Progenitor cell of endocrine pancreas (in vitro differentiated cells): Measurements from ENCODE around the gene F11R. TPM values are rescaled to one million over a fixed set of nuclear protein-coding genes. Genes with fewer than 3 reads are reported as not detected.
"Not testable (repeated sequence)": the region's sequence is repeated elsewhere in the genome, so short reads cannot be mapped to it uniquely, and the experiment has no call there.

Source experiments
- DNase-seq: peaks from one replicate; pipeline ENCODE4 v3.0.0; 2021; ENCODE audit warnings: low spot score; ENCODE audit not compliant: unreplicated experiment
- H3K27ac Mint-ChIP-seq: 2 replicates; pipeline ENCODE4 v1.8.0; 2021; ENCODE audit warnings: mild to moderate bottlenecking, moderate library complexity, mixed read lengths
- H3K27me3 Mint-ChIP-seq: 2 replicates; pipeline ENCODE4 v1.8.0; 2021; ENCODE audit warnings: mixed read lengths
- H3K36me3 Mint-ChIP-seq: 2 replicates; pipeline ENCODE4 v1.8.0; 2022; ENCODE audit warnings: mixed read lengths; ENCODE audit not compliant: insufficient read depth
- H3K4me1 Mint-ChIP-seq: 2 replicates; pipeline ENCODE4 v1.8.0; 2021; ENCODE audit warnings: low read depth, mixed read lengths
- H3K4me3 Mint-ChIP-seq: 2 replicates; pipeline ENCODE4 v1.8.0; 2021; ENCODE audit warnings: low read depth, mild to moderate bottlenecking, moderate library complexity, mixed read lengths
- H3K9me3 Mint-ChIP-seq: 2 replicates; pipeline ENCODE4 v1.8.0; 2021; ENCODE audit warnings: low read depth, mixed read lengths
- CTCF ChIP-seq: fragments of 200-600 bp; sonication (generic); IDR thresholded peaks from one replicate; pipeline ENCODE4 v1.5.0; 2021; ENCODE audit warnings: antibody characterized with exemption, mild to moderate bottlenecking; ENCODE audit not compliant: unreplicated experiment
- total RNA-seq: library from RNA; stranded (reverse); gene quantifications from 2 replicates; pipeline ENCODE4 v1.2.1, GENCODE V29; 2021

F11R gene
- total RNA-seq, 1 donor from 2014 or later: 149 TPM

GRCh38 chr1:160953030-160953429 lies 67.9 kb downstream of the F11R start:
- no peaks in the 10 kb centered on the region for H3K27me3 Mint-ChIP-seq
- no peak for TF ChIP-seq CTCF
- no peaks in the 10 kb centered on the region for H3K9me3 Mint-ChIP-seq
- H3K36me3 Mint-ChIP-seq: no peaks in the 10 kb centered on the region
- H3K4me3 Mint-ChIP-seq: no peak overlapping the region
- H3K27ac Mint-ChIP-seq: no peak overlapping the region
- H3K4me1 Mint-ChIP-seq: peaks cover 26% of the 10 kb centered on the region
- DNase-seq: no peak

- no peaks in the 10 kb centered on the region for H3K36me3 Mint-ChIP-seq
- H3K4me1 Mint-ChIP-seq: peaks cover 35% of the 10 kb centered on the region
- H3K27ac Mint-ChIP-seq: peak overlapping the region; percentile 22
- no peaks in the 10 kb centered on the region for H3K27me3 Mint-ChIP-seq
- no peaks in the 10 kb centered on the region for H3K9me3 Mint-ChIP-seq
- no peak for DNase-seq
- no peak for TF ChIP-seq CTCF
- H3K4me3 Mint-ChIP-seq: no peak overlapping the region
Measured at GRCh38 chr1:160952129-160952510, 68.8 kb downstream of the F11R start.

DNA sequence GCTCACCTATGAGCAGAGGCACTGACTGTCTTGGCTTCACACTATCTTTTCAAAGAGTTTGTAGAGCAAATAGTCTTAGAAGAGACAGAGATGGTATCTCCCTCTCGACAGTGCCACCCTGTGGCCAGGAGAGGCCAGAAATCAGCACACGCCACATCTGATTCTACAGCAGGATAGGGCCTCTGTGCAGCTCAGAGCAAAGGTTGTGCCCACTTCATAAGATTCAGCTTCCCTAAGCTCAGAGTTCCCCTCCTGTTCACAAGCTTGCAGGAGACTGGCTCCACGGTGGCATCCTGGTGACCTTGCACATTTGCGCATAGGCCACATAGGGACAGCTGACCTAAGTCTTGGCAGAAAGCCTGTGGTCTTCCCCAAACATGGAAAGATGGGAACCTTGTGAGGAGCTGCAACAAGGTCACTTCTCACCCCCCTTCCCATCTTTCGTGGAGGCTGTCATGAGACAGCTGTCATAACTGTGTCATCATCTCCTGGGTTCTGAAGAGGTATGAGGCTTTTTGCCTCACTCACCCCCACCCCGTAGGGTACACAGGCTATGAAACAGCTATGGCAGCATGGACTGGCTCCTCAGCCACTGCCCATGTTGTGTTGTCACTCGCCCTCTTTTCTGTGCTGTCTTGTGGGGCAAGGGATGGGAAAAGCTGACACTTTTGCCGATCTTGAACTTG lies 69.4 kb downstream of the F11R start:
- Mint-ChIP-seq H3K27me3 (no peaks in the 10 kb centered on the region), H3K27ac (peak overlapping the region; percentile 22), H3K4me1 (peaks cover 40% of the 10 kb centered on the region), H3K9me3 (no peaks in the 10 kb centered on the region), H3K36me3 (no peaks in the 10 kb centered on the region), H3K4me3 (no peak overlapping the region)
- DNase-seq: peak; percentile 28
- peak; percentile 83 for TF ChIP-seq CTCF

GRCh38 chr1:160950657-160951056 lies 70.3 kb downstream of the F11R start:
- H3K27me3 Mint-ChIP-seq: no peaks in the 10 kb centered on the region
- H3K4me3 Mint-ChIP-seq: peak overlapping the region; percentile 25
- H3K36me3 Mint-ChIP-seq: no peaks in the 10 kb centered on the region
- DNase-seq: no peak
- TF ChIP-seq CTCF: no peak
- no peaks in the 10 kb centered on the region for H3K9me3 Mint-ChIP-seq
- no peak overlapping the region for H3K27ac Mint-ChIP-seq
- H3K4me1 Mint-ChIP-seq: peaks cover 40% of the 10 kb centered on the region

DNA sequence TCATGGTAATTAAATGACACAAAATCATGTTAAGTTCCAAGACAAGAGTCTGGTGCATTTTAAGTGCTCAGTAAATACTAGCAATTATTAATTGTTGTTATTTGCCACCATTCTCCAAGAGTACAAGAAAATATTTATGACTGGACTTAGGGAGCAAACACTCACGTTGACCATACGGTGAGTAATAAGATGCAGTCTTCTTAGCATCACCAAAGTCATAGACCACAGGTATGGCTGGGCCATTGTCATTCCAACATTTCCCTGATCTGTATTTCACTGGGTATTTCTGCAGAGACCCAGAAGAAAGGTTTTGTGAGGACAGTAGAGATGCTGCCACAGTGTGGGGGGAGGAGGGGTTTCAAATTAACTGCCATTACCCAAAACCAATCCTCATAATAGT lies 71.1 kb downstream of the F11R start:
- Mint-ChIP-seq H3K27ac (peak overlapping the region; percentile 78), H3K4me3 (no peak overlapping the region)

DNA sequence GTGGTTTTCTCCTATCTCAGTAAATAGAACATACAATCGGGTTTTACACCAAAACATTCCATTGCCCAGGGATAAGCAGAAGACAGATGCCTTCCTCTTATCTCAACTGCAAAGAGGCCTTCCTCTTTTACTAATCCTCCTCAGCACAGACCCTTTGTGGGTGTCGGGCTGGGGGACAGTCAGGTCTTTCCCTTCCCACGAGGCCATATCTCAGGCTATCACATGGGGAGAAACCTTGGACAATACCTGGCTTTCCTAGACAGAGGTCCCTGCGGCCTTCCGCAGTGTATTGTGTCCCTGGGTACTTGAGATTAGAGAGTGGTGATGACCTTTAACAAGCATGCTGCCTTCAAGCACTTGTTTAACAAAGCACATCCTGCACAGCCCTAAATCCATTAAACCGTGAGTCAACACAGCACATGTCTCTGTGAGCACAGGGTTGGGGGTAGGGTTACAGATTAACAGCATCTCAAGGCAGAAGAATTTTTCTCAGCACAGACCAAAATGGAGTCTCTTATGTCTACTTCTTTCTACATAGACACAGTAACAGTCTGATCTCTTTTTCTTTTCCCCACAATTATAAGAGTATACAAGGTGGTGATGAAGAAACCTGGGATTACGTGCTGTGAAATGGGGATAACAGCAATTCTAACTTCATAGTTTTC lies 71.6 kb downstream of the F11R start:
- not testable (repeated sequence) for H3K4me3 Mint-ChIP-seq, H3K9me3 Mint-ChIP-seq, H3K27me3 Mint-ChIP-seq, H3K36me3 Mint-ChIP-seq, DNase-seq
- H3K27ac Mint-ChIP-seq: peak overlapping the region; percentile 78
- H3K4me1 Mint-ChIP-seq: peaks cover 40% of the 10 kb centered on the region

More for the DNA sequence above, 71.1 kb downstream of the F11R start:
- no peak for DNase-seq
- Mint-ChIP-seq H3K27me3 (no peaks in the 10 kb centered on the region), H3K36me3 (no peaks in the 10 kb centered on the region), H3K4me1 (peaks cover 40% of the 10 kb centered on the region), H3K9me3 (no peaks in the 10 kb centered on the region)
- TF ChIP-seq CTCF: no peak

DNA sequence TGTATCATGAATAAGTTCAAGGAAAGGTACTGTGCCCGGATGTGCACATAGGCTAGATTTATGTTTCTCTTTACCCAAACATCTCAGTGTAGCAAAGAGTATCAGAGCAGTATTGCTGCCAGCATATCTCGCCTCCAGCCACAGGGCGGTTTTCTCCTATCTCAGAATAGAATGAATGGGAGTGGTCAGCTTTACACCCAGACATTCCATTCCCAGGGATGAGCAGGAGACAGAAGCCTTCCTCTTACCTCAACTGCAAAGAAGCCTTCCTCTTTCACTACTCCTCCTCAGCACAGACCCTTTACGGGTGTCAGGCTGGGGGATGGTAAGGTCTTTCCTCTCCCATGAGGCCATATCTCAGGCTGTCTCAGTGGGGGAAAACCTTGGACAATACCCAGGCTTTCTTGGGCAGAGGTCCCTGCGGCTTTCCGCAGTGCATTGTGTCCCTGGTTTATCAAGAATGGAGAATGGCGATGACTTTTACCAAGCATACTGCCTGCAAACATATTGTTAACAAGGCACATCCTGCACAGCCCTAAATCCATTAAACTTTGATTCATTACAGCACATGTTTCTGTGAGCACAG lies 73.7 kb downstream of the F11R start:
- not testable (repeated sequence) for H3K27me3 Mint-ChIP-seq

DNA sequence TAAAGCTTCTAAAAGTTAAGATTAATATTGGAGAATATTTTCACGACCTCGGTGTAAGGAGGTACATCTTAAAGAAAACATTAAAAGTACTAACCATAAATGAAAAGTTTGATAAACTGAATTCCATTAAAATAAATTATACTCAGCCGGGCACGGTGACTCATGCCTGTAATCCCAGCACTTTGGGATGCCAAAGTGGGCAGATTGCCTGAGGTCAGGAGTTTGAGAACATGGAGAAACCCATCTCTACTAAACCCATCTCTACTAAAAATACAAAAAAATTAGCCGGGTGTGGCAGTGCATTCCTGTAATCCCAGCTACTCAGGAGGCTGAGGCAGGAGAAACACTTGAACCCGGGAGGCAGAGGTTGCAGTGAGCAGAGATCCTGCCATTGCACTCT lies 75.1 kb downstream of the F11R start:
- H3K36me3 Mint-ChIP-seq, H3K4me3 Mint-ChIP-seq, H3K27me3 Mint-ChIP-seq, H3K9me3 Mint-ChIP-seq, H3K27ac Mint-ChIP-seq, DNase-seq: not testable (repeated sequence)
- peaks cover 32% of the 10 kb centered on the region for H3K4me1 Mint-ChIP-seq

More for the DNA sequence above, 73.7 kb downstream of the F11R start:
- not testable (repeated sequence) for H3K9me3 Mint-ChIP-seq, H3K27ac Mint-ChIP-seq, H3K36me3 Mint-ChIP-seq, DNase-seq, H3K4me3 Mint-ChIP-seq
- H3K4me1 Mint-ChIP-seq: peaks cover 37% of the 10 kb centered on the region
